ENCODE results near the gene NUP210L. TPM values are rescaled to one million over a fixed set of nuclear protein-coding genes. Genes with fewer than 3 reads are reported as not detected.

Gene NUP210L
- total and polyA plus RNA-seq, 2 of the 13 experiments (the other 11 are each of a cell fraction or from before 2014, with no cell fraction given): not detected

DNA sequence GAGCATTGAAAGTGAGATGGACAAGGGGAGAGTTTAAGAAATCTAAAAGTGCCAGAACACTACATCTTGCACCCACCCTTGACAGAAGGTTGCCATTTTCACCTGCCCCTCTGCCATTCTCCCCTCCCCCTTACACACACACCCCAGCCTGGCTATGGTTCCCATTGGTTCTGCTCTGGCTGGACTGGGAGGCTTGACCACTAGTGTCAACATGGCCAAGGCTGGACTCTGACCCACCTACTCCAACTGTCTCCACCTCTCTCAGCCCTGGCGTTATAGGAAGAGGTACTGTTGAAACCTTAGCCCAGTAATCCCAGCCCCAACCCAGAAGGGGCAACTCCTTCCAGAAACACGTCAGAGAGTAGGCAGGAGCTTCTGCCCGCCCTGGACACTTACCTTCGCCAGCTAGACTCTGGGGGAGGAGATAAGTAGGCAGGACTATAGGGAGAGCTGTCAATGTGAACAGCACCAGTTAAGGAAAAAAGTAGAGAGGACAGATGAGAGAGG is 201.0 kb downstream of the NUP210L start (continued):
- peak; percentile 50; the same call in 1 of the 2 replicates for TF ChIP-seq KAT8 (CRISPR knock-in tag; IDR thresholded peaks at IDR 0.05)
- TF ChIP-seq, protein P1, sequence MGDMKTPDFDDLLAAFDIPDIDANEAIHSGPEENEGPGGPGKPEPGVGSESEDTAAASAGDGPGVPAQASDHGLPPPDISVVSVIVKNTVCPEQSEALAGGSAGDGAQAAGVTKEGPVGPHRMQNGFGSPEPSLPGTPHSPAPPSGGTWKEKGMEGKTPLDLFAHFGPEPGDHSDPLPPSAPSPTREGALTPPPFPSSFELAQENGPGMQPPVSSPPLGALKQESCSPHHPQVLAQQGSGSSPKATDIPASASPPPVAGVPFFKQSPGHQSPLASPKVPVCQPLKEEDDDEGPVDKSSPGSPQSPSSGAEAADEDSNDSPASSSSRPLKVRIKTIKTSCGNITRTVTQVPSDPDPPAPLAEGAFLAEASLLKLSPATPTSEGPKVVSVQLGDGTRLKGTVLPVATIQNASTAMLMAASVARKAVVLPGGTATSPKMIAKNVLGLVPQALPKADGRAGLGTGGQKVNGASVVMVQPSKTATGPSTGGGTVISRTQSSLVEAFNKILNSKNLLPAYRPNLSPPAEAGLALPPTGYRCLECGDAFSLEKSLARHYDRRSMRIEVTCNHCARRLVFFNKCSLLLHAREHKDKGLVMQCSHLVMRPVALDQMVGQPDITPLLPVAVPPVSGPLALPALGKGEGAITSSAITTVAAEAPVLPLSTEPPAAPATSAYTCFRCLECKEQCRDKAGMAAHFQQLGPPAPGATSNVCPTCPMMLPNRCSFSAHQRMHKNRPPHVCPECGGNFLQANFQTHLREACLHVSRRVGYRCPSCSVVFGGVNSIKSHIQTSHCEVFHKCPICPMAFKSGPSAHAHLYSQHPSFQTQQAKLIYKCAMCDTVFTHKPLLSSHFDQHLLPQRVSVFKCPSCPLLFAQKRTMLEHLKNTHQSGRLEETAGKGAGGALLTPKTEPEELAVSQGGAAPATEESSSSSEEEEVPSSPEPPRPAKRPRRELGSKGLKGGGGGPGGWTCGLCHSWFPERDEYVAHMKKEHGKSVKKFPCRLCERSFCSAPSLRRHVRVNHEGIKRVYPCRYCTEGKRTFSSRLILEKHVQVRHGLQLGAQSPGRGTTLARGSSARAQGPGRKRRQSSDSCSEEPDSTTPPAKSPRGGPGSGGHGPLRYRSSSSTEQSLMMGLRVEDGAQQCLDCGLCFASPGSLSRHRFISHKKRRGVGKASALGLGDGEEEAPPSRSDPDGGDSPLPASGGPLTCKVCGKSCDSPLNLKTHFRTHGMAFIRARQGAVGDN (CRISPR knock-in tag; IDR thresholded peaks at IDR 0.05): peak; percentile 63
- no peak for TF ChIP-seq SNAI1 (CRISPR knock-in tag; IDR thresholded peaks at IDR 0.05; ENCODE audit: borderline replicate concordance)
- TF ChIP-seq ISL2 (CRISPR knock-in tag; IDR thresholded peaks at IDR 0.05): no peak
- no peak for TF ChIP-seq ZNF10 (CRISPR knock-in tag; IDR thresholded peaks at IDR 0.05; ENCODE audit: borderline replicate concordance, low read depth)
- no peak for TF ChIP-seq ZNF143 (CRISPR knock-in tag; IDR thresholded peaks at IDR 0.05)
- TF ChIP-seq CREB1 (IDR thresholded peaks at IDR 0.05): peak; percentile 27; the same call in 1 of the 2 replicates
- TF ChIP-seq CREB1 (CRISPR knock-in tag; IDR thresholded peaks at IDR 0.05): no peak; the same call in none of the 2 replicates
- peak; percentile 82 for TF ChIP-seq GATAD2A (CRISPR knock-in tag; IDR thresholded peaks at IDR 0.05)
- peak; percentile 81; the same call in 1 of the 2 replicates for TF ChIP-seq ZMYM4 (CRISPR knock-in tag; IDR thresholded peaks at IDR 0.05)
- TF ChIP-seq ZNF124 (CRISPR knock-in tag; IDR thresholded peaks at IDR 0.05): no peak
- no peak for TF ChIP-seq KDM5B (CRISPR knock-in tag; IDR thresholded peaks at IDR 0.05; ENCODE audit: borderline replicate concordance)
- peak; percentile 27; the same call in 1 of the 2 replicates for TF ChIP-seq SP4 (CRISPR knock-in tag; IDR thresholded peaks at IDR 0.05)
- no peak; the same call in 1 of the 2 replicates for TF ChIP-seq RAD21 (CRISPR knock-in tag; IDR thresholded peaks at IDR 0.05)
- peak; percentile 58 for TF ChIP-seq ASH2L (IDR thresholded peaks at IDR 0.05; ENCODE audit: insufficient read length, low read depth, low read length)
- no peak for TF ChIP-seq ZNF446 (CRISPR knock-in tag; IDR thresholded peaks at IDR 0.05)
- TF ChIP-seq HIVEP1 (CRISPR knock-in tag; IDR thresholded peaks at IDR 0.05): no peak
- TF ChIP-seq, protein P2, sequence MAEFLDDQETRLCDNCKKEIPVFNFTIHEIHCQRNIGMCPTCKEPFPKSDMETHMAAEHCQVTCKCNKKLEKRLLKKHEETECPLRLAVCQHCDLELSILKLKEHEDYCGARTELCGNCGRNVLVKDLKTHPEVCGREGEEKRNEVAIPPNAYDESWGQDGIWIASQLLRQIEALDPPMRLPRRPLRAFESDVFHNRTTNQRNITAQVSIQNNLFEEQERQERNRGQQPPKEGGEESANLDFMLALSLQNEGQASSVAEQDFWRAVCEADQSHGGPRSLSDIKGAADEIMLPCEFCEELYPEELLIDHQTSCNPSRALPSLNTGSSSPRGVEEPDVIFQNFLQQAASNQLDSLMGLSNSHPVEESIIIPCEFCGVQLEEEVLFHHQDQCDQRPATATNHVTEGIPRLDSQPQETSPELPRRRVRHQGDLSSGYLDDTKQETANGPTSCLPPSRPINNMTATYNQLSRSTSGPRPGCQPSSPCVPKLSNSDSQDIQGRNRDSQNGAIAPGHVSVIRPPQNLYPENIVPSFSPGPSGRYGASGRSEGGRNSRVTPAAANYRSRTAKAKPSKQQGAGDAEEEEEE (CRISPR knock-in tag; IDR thresholded peaks at IDR 0.05; ENCODE audit: borderline replicate concordance): no peak
- TF ChIP-seq, protein P3, sequence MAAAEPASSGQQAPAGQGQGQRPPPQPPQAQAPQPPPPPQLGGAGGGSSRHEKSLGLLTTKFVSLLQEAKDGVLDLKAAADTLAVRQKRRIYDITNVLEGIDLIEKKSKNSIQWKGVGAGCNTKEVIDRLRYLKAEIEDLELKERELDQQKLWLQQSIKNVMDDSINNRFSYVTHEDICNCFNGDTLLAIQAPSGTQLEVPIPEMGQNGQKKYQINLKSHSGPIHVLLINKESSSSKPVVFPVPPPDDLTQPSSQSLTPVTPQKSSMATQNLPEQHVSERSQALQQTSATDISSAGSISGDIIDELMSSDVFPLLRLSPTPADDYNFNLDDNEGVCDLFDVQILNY (CRISPR knock-in tag; conservative IDR thresholded peaks at IDR 0.05): no peak
- TF ChIP-seq, protein P4, sequence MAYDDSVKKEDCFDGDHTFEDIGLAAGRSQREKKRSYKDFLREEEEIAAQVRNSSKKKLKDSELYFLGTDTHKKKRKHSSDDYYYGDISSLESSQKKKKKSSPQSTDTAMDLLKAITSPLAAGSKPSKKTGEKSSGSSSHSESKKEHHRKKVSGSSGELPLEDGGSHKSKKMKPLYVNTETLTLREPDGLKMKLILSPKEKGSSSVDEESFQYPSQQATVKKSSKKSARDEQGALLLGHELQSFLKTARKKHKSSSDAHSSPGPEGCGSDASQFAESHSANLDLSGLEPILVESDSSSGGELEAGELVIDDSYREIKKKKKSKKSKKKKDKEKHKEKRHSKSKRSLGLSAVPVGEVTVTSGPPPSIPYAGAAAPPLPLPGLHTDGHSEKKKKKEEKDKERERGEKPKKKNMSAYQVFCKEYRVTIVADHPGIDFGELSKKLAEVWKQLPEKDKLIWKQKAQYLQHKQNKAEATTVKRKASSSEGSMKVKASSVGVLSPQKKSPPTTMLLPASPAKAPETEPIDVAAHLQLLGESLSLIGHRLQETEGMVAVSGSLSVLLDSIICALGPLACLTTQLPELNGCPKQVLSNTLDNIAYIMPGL (CRISPR knock-in tag; IDR thresholded peaks at IDR 0.05; ENCODE audit: borderline replicate concordance in 1 of 2, low read depth in 1 of 2): 0 out of 4 replicates have a peak, but pooled peaks of 1 of the 2 experiments have one; percentile 41

Data from HepG2 (cell line).